Subcutaneous abdominal adipose tissue (tissue), 5 donors: ENCODE data around the gene AKAP7.
"Not testable (repeated sequence)": the region's sequence is repeated elsewhere in the genome, so short reads cannot be mapped to it uniquely, and the experiment has no call there.

Source experiments
- H3K27ac ChIP-seq: one replicate; pipeline ENCODE4 v1.7.0; 2013; ENCODE audit warnings: low read depth, mild to moderate bottlenecking, inconsistent platforms, low read length, moderate library complexity
- H3K27me3 ChIP-seq, 5 donors: one replicate each; pipeline ENCODE4 v1.7.0; 2013; ENCODE audit warnings: low read length in 5 of 5, inconsistent platforms in 1 of 5; ENCODE audit not compliant: control insufficient read depth in 5 of 5, insufficient read depth in 4 of 5
- H3K36me3 ChIP-seq, 5 donors: one replicate each; pipeline ENCODE4 v1.7.0; 2013; ENCODE audit warnings: low read length in 5 of 5; ENCODE audit not compliant: control insufficient read depth in 5 of 5, insufficient read depth in 5 of 5
- H3K4me1 ChIP-seq, 5 donors: one replicate each; pipeline ENCODE4 v1.7.0; 2013; ENCODE audit warnings: low read length in 5 of 5, mild to moderate bottlenecking in 3 of 5, moderate library complexity in 1 of 5; ENCODE audit not compliant: control insufficient read depth in 5 of 5, insufficient read depth in 5 of 5
- H3K4me3 ChIP-seq, 5 donors: one replicate each; pipeline ENCODE4 v1.7.0; 2013; ENCODE audit warnings: low read length in 5 of 5, low read depth in 1 of 5
- H3K9ac ChIP-seq, 5 donors: one replicate each; pipeline ENCODE4 v1.7.0; 2013; ENCODE audit warnings: low read length in 5 of 5, mild to moderate bottlenecking in 4 of 5, moderate library complexity in 3 of 5
- H3K9me3 ChIP-seq, 5 donors: one replicate each; pipeline ENCODE4 v1.7.0; 2013; ENCODE audit warnings: low read length in 5 of 5; ENCODE audit not compliant: control insufficient read depth in 5 of 5
- donor health status: healthy.
- donor health status: healthy.
- donor health status: healthy.
- donor health status: healthy.
- donor health status: healthy.

AKAP7 gene

DNA sequence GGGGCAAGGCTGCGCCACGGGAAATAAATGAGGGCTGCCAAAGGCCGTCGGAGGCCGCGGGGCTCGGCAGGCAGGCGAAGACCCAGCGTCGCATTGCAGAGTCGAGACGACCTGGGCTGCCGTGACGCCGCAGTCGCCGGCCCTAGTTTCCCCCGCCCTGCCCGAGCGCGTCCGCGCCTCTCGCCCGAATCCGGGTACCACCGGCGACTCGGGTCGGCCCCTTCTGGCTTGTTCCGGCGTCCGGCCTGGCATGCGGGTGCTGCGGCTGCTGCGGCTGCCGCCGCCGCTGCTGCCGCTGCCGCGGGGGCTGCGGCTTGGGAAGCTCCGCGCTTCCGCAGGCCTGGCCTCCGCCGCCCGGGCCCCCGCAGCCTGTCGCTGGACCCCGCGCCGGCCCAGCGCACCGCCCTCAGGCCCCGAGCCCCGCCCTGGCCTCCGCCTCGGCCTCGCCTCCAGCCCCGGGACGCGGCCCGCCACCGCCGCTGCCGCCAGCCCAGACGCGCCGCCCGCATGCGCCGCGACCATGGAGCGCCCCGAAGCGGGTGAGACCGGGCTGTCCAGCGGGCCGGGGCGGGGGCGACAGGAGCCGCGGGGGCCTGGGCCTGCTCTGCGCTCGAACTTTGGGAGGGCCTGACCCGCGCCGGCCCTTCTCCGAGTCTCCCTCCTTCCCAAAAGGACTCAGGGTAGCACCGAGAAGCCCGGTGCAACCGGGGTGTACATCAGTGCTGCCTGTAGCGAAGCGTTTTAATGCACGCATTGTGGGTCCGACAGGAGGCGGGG, at the start of gene AKAP7:
Gene AKAP7, plus strand, starts transcription at position 224 of the 777 bp plus-strand sequence. Its CDS starts 297 bp downstream, at position 521.
- Histone ChIP-seq H3K4me1 (peaks cover 3 to 20% (median 14%) of the 10 kb centered on the region in 5 donors), H3K9me3 (no peaks in the 10 kb centered on the region), H3K4me3 (peak within 1 kb of the TSS; percentile 80 to 96 (median 93)), H3K27ac (peak within 1 kb of the TSS; percentile 89), H3K9ac (peak within 1 kb of the TSS; percentile 68 to 87 (median 86)), H3K36me3 (no peaks in the 10 kb centered on the region), H3K27me3 (no peaks in the 10 kb centered on the region)

DNA sequence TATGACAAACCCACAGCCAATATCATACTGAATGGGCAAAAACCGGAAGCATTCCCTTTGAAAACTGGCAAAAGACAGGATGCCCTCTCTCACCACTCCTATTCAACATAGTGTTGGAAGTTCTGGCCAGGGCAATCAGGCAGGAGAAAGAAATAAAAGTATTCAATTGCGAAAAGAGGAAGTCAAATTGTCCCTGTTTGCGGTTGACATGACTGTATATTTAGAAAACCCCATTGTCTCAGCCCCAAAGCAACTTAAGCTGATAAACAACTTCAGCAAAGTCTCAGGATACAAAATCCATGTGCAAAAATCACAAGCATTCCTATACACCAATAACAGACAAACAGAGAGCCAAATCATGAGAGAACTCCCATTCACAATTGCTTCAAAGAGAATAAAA, 44.9 kb upstream of the AKAP7 start:
- not testable (repeated sequence) for H3K27ac ChIP-seq, H3K27me3 ChIP-seq, H3K36me3 ChIP-seq, H3K4me3 ChIP-seq, H3K9ac ChIP-seq, H3K4me1 ChIP-seq
- H3K9me3 ChIP-seq: peaks cover 0 to 13% (median 4%) of the 10 kb centered on the region in 5 donors

DNA sequence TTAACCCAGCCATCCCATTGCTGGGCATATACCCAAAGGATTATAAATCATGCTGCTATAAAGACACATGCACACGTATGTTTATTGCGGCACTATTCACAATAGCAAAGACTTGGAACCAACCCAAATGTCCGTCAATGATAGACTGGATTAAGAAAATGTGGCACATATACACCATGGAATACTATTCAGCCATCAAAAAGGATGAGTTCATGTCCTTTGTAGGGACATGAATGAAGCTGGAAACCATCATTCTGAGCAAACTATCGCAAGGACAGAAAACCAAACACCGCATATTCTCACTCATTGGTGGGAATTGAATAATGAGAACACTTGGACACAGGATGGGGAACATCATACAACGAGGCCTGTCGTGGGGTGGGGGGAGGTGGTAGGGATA, 43.3 kb upstream of the AKAP7 start:
- H3K9ac ChIP-seq, H3K9me3 ChIP-seq, H3K4me3 ChIP-seq, H3K36me3 ChIP-seq, H3K27me3 ChIP-seq, H3K27ac ChIP-seq, H3K4me1 ChIP-seq: not testable (repeated sequence)

DNA sequence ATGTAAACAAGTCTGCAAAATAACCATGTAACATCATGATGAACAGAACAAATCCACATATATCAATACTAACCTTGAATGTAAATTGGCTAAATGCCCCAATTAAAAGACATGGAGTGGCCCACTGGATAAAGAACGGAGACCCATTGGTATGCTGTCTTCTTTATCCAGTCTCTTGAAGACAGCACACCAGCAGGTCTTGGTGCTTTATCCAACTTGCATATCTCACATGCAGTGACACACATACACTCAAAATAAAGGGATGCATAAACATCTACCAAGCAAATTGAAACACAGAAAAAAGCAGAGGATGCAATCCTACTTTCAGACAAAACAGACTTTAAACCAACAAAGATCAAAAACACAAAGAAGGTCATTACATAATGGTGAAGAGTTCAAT, 41.9 kb upstream of the AKAP7 start:
- Histone ChIP-seq H3K36me3 (no peaks in the 10 kb centered on the region), H3K4me1 (no peaks in the 10 kb centered on the region), H3K27me3 (no peaks in the 10 kb centered on the region), H3K27ac (no peak overlapping the region), H3K4me3 (no peak overlapping the region), H3K9ac (no peak overlapping the region), H3K9me3 (peaks cover 0 to 9% (median 4%) of the 10 kb centered on the region in 5 donors)

DNA sequence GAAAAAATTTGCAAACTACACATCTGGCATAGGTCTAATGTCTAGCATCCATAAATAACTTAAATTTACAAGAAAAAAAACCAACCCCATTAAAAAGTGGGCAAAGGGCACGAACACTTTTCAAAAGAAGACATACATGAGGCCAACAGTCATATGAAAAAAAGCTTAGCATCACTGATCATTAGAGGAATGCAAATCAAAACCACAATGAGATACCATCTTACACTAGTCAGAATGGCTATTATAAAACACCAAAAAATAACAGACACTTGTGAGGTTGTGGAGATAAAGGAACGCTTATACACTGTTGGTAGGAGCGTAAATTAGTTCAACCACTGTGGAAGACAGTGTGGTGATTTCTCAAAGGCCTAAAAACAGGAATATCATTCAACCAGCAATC, 38.5 kb upstream of the AKAP7 start:
- Histone ChIP-seq H3K9me3 (peaks cover 0 to 9% (median 4%) of the 10 kb centered on the region in 5 donors), H3K27ac (no peak overlapping the region), H3K4me1 (no peaks in the 10 kb centered on the region), H3K9ac (no peak overlapping the region), H3K27me3 (no peaks in the 10 kb centered on the region), H3K36me3 (no peaks in the 10 kb centered on the region), H3K4me3 (no peak overlapping the region)

DNA sequence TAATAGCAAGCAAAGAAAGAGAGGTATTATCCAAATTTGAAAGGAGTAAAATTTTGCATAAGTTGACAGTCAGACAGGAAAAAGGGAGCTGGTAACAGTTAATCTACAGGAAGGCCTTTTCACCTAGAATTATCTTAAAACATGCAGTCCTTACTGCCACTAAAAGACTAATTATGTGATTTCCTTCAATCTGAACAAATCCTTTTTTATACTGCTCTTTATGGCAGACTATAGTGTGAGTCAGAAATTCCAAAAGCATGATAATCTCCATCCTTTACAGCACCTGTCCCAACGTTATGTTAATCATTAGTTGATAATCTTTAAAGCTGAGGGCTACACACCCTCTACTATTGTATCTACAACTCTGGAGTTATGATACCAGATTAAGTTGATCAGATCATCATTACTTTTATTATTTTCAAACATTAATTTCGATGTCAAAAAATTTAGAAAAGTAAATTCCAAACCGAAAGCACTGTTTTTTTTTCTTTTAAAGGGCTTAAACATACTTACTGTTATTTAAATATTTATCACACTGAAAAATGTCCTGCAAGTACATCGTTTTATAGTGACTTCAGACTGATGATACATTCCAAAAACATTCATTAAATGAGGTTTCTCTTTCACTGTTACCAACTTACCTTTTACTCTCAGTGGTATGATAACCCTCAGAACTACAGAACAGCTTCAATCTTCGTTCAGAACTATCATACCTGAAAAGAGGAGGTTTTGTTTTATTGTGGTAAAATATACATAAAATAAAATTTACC, 33.2 kb upstream of the AKAP7 start:
- no peak overlapping the region for H3K27ac ChIP-seq

DNA sequence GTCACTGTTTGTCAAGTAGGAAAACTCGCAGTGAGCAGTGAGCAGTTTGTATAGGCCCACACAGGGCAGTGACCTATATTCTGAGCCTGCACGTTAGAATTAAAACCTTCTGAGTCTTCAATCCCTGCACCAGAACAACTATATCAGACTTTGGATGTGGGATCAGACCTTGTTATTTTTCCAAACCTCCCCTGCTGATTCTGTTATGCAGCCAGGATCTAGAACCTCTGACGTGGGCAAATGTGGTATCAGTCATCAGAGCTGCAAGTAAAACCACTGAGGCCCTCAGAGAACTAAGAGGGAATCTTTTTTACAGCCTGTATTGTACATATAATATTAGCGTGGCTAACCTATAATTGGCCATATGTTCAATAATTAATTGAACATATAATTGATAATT, 32.0 kb upstream of the AKAP7 start:
- Histone ChIP-seq H3K9me3 (no peaks in the 10 kb centered on the region), H3K27me3 (no peaks in the 10 kb centered on the region), H3K4me1 (no peaks in the 10 kb centered on the region), H3K9ac (no peak overlapping the region), H3K4me3 (no peak overlapping the region), H3K36me3 (no peaks in the 10 kb centered on the region), H3K27ac (no peak overlapping the region)

More for the DNA sequence above, 33.2 kb upstream of the AKAP7 start:
- Histone ChIP-seq H3K9ac (no peak overlapping the region), H3K4me3 (no peak overlapping the region), H3K9me3 (no peaks in the 10 kb centered on the region), H3K36me3 (no peaks in the 10 kb centered on the region), H3K27me3 (no peaks in the 10 kb centered on the region), H3K4me1 (no peaks in the 10 kb centered on the region)

DNA sequence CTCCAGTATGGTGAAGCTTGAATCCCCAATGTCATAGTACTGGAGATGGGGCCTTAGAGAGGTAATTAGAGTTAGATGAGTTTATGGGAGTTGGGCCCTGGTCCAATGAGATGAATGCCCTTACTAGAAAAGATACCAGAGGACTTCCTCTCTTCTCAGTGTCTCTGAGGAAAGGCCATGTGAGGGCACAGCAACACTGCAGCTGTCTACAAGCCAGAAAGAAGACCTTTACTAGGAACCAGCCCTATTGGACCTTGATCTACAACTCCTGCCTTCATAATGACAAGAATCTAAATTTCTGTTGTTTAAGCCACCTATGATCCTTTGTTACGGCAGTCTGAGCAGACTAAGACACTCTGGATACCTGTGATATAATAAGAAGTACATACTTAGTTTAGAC, 31.4 kb upstream of the AKAP7 start:
- H3K4me3 ChIP-seq: no peak overlapping the region
- no peaks in the 10 kb centered on the region for H3K9me3 ChIP-seq
- H3K4me1 ChIP-seq: no peaks in the 10 kb centered on the region
- H3K27ac ChIP-seq: no peak overlapping the region
- H3K27me3 ChIP-seq: no peaks in the 10 kb centered on the region
- no peak overlapping the region for H3K9ac ChIP-seq
- H3K36me3 ChIP-seq: no peaks in the 10 kb centered on the region

DNA sequence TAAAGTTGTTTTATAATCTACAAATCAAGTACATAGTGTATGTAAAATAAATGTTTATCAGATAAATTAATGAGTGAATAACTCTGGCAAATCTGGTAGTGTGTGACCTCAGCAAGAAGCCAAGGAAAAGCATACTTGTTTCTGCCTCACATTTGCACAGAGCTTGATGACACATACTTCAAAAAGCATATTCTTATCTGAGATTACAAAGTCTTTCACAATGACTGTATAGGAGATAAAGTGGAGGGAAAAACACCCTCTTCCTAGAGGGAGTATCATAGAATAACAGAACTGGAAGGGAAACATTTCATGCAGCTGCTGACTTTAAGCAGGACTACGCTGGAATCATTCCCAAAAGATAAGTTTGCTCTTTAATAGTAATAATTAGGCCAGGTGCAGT, 28.1 kb upstream of the AKAP7 start:
- Histone ChIP-seq H3K9ac (no peak overlapping the region), H3K4me1 (no peaks in the 10 kb centered on the region), H3K27ac (no peak overlapping the region), H3K9me3 (no peaks in the 10 kb centered on the region), H3K4me3 (no peak overlapping the region), H3K36me3 (no peaks in the 10 kb centered on the region), H3K27me3 (no peaks in the 10 kb centered on the region)

DNA sequence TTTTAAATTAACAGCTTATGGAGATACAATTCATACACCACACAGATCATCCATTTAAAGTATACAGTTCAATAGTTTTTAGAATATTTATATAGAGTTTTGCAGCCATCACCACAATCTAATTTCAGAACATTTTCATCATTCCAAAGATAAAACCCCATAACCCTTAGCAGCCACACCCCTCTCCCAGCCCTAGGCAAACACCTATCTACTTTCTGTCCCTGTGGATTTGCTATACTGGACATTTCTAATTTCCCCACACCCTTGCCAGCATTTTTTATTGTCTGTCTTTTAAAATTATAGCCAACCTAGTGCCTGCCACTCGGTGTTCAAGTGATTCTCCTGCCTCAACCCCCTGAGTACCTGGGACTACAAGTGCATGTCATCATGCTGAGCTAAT, 23.0 kb upstream of the AKAP7 start:
- Histone ChIP-seq H3K27ac (no peak overlapping the region), H3K4me3 (no peak overlapping the region), H3K9ac (no peak overlapping the region), H3K27me3 (no peaks in the 10 kb centered on the region), H3K9me3 (no peaks in the 10 kb centered on the region), H3K4me1 (peaks cover 0 to 12% (median 6%) of the 10 kb centered on the region in 5 donors), H3K36me3 (no peaks in the 10 kb centered on the region)
